Endodermal cell (in vitro differentiated cells): ENCODE measurements around the gene RTRAF. TPM values are rescaled to one million over a fixed set of nuclear protein-coding genes. Genes with fewer than 3 reads are reported as not detected.

Experiments used
- DNase-seq: peaks from one replicate; pipeline ENCODE4 v3.0.0-alpha.2; 2017
- H3K27ac ChIP-seq: 2 replicates; pipeline ENCODE4 v1.5.1; 2013; ENCODE audit warnings: mild to moderate bottlenecking, low read depth, low read length, moderate library complexity
- H3K27me3 ChIP-seq: 2 replicates; pipeline ENCODE4 v1.6.1; 2013; ENCODE audit warnings: mild to moderate bottlenecking, low read length, moderate library complexity; ENCODE audit not compliant: insufficient read depth, control insufficient read depth, poor library complexity, severe bottlenecking
- H3K36me3 ChIP-seq: 2 replicates; pipeline ENCODE4 v1.7.0; 2013; ENCODE audit warnings: mild to moderate bottlenecking, low read length, moderate library complexity; ENCODE audit not compliant: control insufficient read depth, insufficient read depth
- H3K4me1 ChIP-seq: one replicate; pipeline ENCODE4 v1.7.0; 2013; ENCODE audit warnings: low read length; ENCODE audit not compliant: control insufficient read depth, insufficient read depth
- H3K4me3 ChIP-seq: 2 replicates; pipeline ENCODE4 v1.5.1; 2013; ENCODE audit warnings: mild to moderate bottlenecking, low read length, moderate library complexity
- H3K9ac ChIP-seq: 2 replicates; pipeline ENCODE4 v1.6.1; 2013; ENCODE audit warnings: mild to moderate bottlenecking, low read length, moderate library complexity; ENCODE audit not compliant: poor library complexity, severe bottlenecking; ENCODE audit errors: extremely low read depth
- H3K9me3 ChIP-seq: 2 replicates; pipeline ENCODE4 v1.6.1; 2013; ENCODE audit warnings: mild to moderate bottlenecking, low read length, moderate library complexity; ENCODE audit not compliant: control insufficient read depth
- H3K27ac Mint-ChIP-seq: 2 replicates; pipeline ENCODE4 v1.8.0; 2020; ENCODE audit warnings: mixed read lengths
- H3K27me3 Mint-ChIP-seq: 2 replicates; pipeline ENCODE4 v1.8.0; 2021; ENCODE audit warnings: mild to moderate bottlenecking, mixed read lengths; ENCODE audit not compliant: insufficient read depth
- H3K36me3 Mint-ChIP-seq: 2 replicates; pipeline ENCODE4 v1.8.0; 2020; ENCODE audit warnings: low read depth, mixed read lengths
- H3K4me1 Mint-ChIP-seq: 2 replicates; pipeline ENCODE4 v1.8.0; 2020; ENCODE audit warnings: mixed read lengths
- H3K4me3 Mint-ChIP-seq: 2 replicates; pipeline ENCODE4 v1.8.0; 2020; ENCODE audit warnings: mild to moderate bottlenecking, moderate library complexity, mixed read lengths
- H3K9me3 Mint-ChIP-seq: 2 replicates; pipeline ENCODE4 v1.8.0; 2020; ENCODE audit warnings: mild to moderate bottlenecking, mixed read lengths
- CTCF ChIP-seq: fragments of 200-600 bp; sonication (generic); conservative IDR thresholded peaks from 2 replicates; pipeline ENCODE4 v1.5.0; 2021; ENCODE audit warnings: antibody characterized with exemption, mild to moderate bottlenecking
- WGBS, 2 experiments: methylation state at CpG; one replicate each; pipeline versions ENCODE4 v1.1.5 to v1.1.7; 2013; ENCODE audit warnings: missing lambda C conversion rate in 2 of 2, mixed read lengths in 1 of 2; ENCODE audit not compliant: insufficient coverage in 1 of 2, insufficient read length in 1 of 2; 5-methylcytosine and 5-hydroxymethylcytosine counted together
- total RNA-seq, 2 donors: library from RNA; stranded (reverse); fragmentation: NEBNext Ultra II Directional in 1 of 2; extraction: Animal tissue kit (Norgen Biotek cat#: 25700) in 1 of 2; gene quantifications; 2 replicates in 1 of 2; 3 replicates in 1 of 2; pipeline ENCODE4 v1.2.1, GENCODE V29; 2021

RTRAF gene
- total RNA-seq, 2 donors from 2014 or later = 284 to 307 TPM

- 87 to 89% methylated on average over 3 to 4 of the region's 4 CpGs for WGBS, 2 experiments
- no peaks in the 10 kb centered on the region for H3K4me1 ChIP-seq
- DNase-seq = no peak
- H3K36me3 ChIP-seq = peaks cover 47% of the 10 kb centered on the region
- no peaks in the 10 kb centered on the region for H3K27me3 ChIP-seq
- no peak overlapping the region for H3K4me3 Mint-ChIP-seq
- H3K27ac Mint-ChIP-seq = no peak overlapping the region
- TF ChIP-seq CTCF = peak; percentile 23
- no peak overlapping the region for H3K27ac ChIP-seq
- H3K9ac ChIP-seq = no peak overlapping the region
- no peaks in the 10 kb centered on the region for H3K9me3 Mint-ChIP-seq
- H3K9me3 ChIP-seq = no peaks in the 10 kb centered on the region
- H3K36me3 Mint-ChIP-seq = peaks cover 29% of the 10 kb centered on the region
- H3K4me1 Mint-ChIP-seq = peaks cover 31% of the 10 kb centered on the region
- no peaks in the 10 kb centered on the region for H3K27me3 Mint-ChIP-seq
- H3K4me3 ChIP-seq = no peak overlapping the region
These were observed 23.3 kb downstream of the RTRAF start for GRCh38 chr14:52012635-52013034.

- Mint-ChIP-seq H3K36me3 (peaks cover 15% of the 10 kb centered on the region), H3K4me3 (no peak overlapping the region), H3K9me3 (no peaks in the 10 kb centered on the region), H3K27ac (no peak overlapping the region), H3K4me1 (peaks cover 34% of the 10 kb centered on the region), H3K27me3 (no peaks in the 10 kb centered on the region)
- peak; percentile 76 for TF ChIP-seq CTCF
- H3K36me3 ChIP-seq = peaks cover 32% of the 10 kb centered on the region
- no peaks in the 10 kb centered on the region for H3K9me3 ChIP-seq
- H3K4me3 ChIP-seq = no peak overlapping the region
- WGBS, 2 experiments = 80% methylated on average over 11 of the region's 11 CpGs; no CpG with 5 or more reads in 1 of the 2 experiments
- no peaks in the 10 kb centered on the region for H3K27me3 ChIP-seq
- H3K27ac ChIP-seq = no peak overlapping the region
- DNase-seq = peak; percentile 88
- H3K9ac ChIP-seq = no peak overlapping the region
- H3K4me1 ChIP-seq = no peaks in the 10 kb centered on the region
These were observed 24.7 kb downstream of the RTRAF start for GRCh38 chr14:52013984-52014600.

GRCh38 chr14:52014601-52015267 is 25.4 kb downstream of the RTRAF start:
- peaks cover 26% of the 10 kb centered on the region for H3K36me3 ChIP-seq
- no peak overlapping the region for H3K4me3 Mint-ChIP-seq
- no peak for DNase-seq
- WGBS, 2 experiments = 90% methylated on average over 9 to 15 of the region's 15 CpGs
- H3K27ac Mint-ChIP-seq = no peak overlapping the region
- H3K27me3 Mint-ChIP-seq = no peaks in the 10 kb centered on the region
- H3K9ac ChIP-seq = no peak overlapping the region
- TF ChIP-seq CTCF = no peak
- peaks cover 13% of the 10 kb centered on the region for H3K36me3 Mint-ChIP-seq
- H3K4me1 Mint-ChIP-seq = peaks cover 35% of the 10 kb centered on the region
- no peaks in the 10 kb centered on the region for H3K4me1 ChIP-seq
- H3K27ac ChIP-seq = no peak overlapping the region
- H3K9me3 Mint-ChIP-seq = no peaks in the 10 kb centered on the region
- no peaks in the 10 kb centered on the region for H3K27me3 ChIP-seq
- no peaks in the 10 kb centered on the region for H3K9me3 ChIP-seq
- no peak overlapping the region for H3K4me3 ChIP-seq
